DOHH2 (cell line): ENCODE results near the gene PPP4R3A.

Experiments
- H3F3A ChIP-seq: fragments of 200-600 bp; sonication (generic), shearing (Covaris generic); 2 replicates; pipeline ENCODE4 v1.6.0; 2016; ENCODE audit warnings: antibody characterized with exemption, mild to moderate bottlenecking; ENCODE audit not compliant: control insufficient read depth, insufficient read depth
- H3K27ac ChIP-seq: fragments of 200-600 bp; sonication (generic); 2 replicates; pipeline ENCODE4 v1.5.1; 2014; ENCODE audit warnings: low read depth, mild to moderate bottlenecking, low read length, moderate library complexity
- H3K27me3 ChIP-seq: fragments of 200-600 bp; sonication (generic); 2 replicates; pipeline ENCODE4 v1.6.1; 2014; ENCODE audit warnings: mild to moderate bottlenecking, low read length, mixed read lengths; ENCODE audit not compliant: control insufficient read depth
- H3K36me3 ChIP-seq: fragments of 200-600 bp; sonication (generic); 2 replicates; pipeline ENCODE4 v1.6.1; 2014; ENCODE audit warnings: mild to moderate bottlenecking, low read length, moderate library complexity, mixed read lengths; ENCODE audit not compliant: control insufficient read depth
- H3K4me1 ChIP-seq: fragments of 200-600 bp; sonication (generic); 2 replicates; pipeline ENCODE4 v1.6.1; 2014; ENCODE audit warnings: mild to moderate bottlenecking, low read length, mixed read lengths; ENCODE audit not compliant: control insufficient read depth
- H3K4me2 ChIP-seq: fragments of 200-600 bp; sonication (generic); 2 replicates; pipeline ENCODE4 v1.6.0; 2014; ENCODE audit warnings: mild to moderate bottlenecking, low read length, moderate library complexity
- H3K4me3 ChIP-seq: fragments of 200-600 bp; sonication (generic); 2 replicates; pipeline ENCODE4 v1.5.1; 2014; ENCODE audit warnings: mild to moderate bottlenecking, low read length, mixed read lengths
- H3K79me2 ChIP-seq: fragments of 200-600 bp; sonication (generic); 2 replicates; pipeline ENCODE4 v1.6.1; 2014; ENCODE audit warnings: mild to moderate bottlenecking, low read length, mixed read lengths; ENCODE audit not compliant: control insufficient read depth
- H3K9me2 ChIP-seq: fragments of 200-600 bp; sonication (generic); replicated peaks from 2 replicates; pipeline ENCODE4 v1.6.1; 2014; ENCODE audit warnings: mild to moderate bottlenecking, low read length, mixed read lengths; ENCODE audit not compliant: control insufficient read depth
- H3K9me3 ChIP-seq: fragments of 200-600 bp; sonication (generic); 2 replicates; pipeline ENCODE4 v1.6.1; 2014; ENCODE audit warnings: antibody characterized with exemption, low read length, mixed read lengths; ENCODE audit not compliant: control insufficient read depth, insufficient read depth
- H4K20me1 ChIP-seq: fragments of 200-600 bp; sonication (generic); 2 replicates; pipeline ENCODE4 v1.6.0; 2014; ENCODE audit warnings: low read depth, mild to moderate bottlenecking, antibody characterized with exemption, low read length, moderate library complexity; ENCODE audit not compliant: control insufficient read depth, insufficient read depth
- CTCF ChIP-seq: fragments of 200-600 bp; sonication (generic); IDR thresholded peaks from one replicate; pipeline ENCODE4 v1.5.1; 2014; ENCODE audit warnings: antibody characterized with exemption, mild to moderate bottlenecking, low read depth, low read length; ENCODE audit not compliant: poor library complexity, severe bottlenecking
- EZH2phosphoT487 ChIP-seq: fragments of 200-600 bp; sonication (generic); IDR thresholded peaks from 2 replicates; pipeline ENCODE4 v1.6.1; 2017; ENCODE audit warnings: borderline replicate concordance, mild to moderate bottlenecking, antibody characterized with exemption, low read length, moderate library complexity, mixed read lengths

Gene PPP4R3A

GRCh38 chr14:91418387-91419043, 91.6 kb downstream of the PPP4R3A start:
- H3K79me2 ChIP-seq, result peaks cover 39% of the 10 kb centered on the region
- peaks cover 12% of the 10 kb centered on the region; the same call in 1 of the 2 replicates for H4K20me1 ChIP-seq
- H3K27me3 ChIP-seq, result no peaks in the 10 kb centered on the region
- peaks cover 49% of the 10 kb centered on the region for H3K4me1 ChIP-seq
- no peaks in the 10 kb centered on the region for H3K9me3 ChIP-seq
- peaks cover 38% of the 10 kb centered on the region for H3K36me3 ChIP-seq
- H3F3A ChIP-seq, result peaks cover 24% of the 10 kb centered on the region
- H3K9me2 ChIP-seq, result no peaks in the 10 kb centered on the region
- H3K27ac ChIP-seq, result peak overlapping the region; percentile 82
- TF ChIP-seq EZH2phosphoT487 (no peak), CTCF (peak; percentile 99)
- H3K4me3 ChIP-seq, result peak overlapping the region; percentile 70
- peak overlapping the region; percentile 95 for H3K4me2 ChIP-seq

GRCh38 chr14:91417983-91418386, 92.1 kb downstream of the PPP4R3A start:
- TF ChIP-seq CTCF (no peak), EZH2phosphoT487 (no peak)
- Histone ChIP-seq H3K36me3 (peaks cover 43% of the 10 kb centered on the region), H3K9me2 (no peaks in the 10 kb centered on the region), H3K9me3 (no peaks in the 10 kb centered on the region), H3K79me2 (peaks cover 44% of the 10 kb centered on the region), H3K27ac (peak overlapping the region; percentile 82), H3F3A (peaks cover 24% of the 10 kb centered on the region), H3K4me3 (peak overlapping the region; percentile 70), H3K27me3 (no peaks in the 10 kb centered on the region), H3K4me2 (peak overlapping the region; percentile 95), H3K4me1 (peaks cover 54% of the 10 kb centered on the region), H4K20me1 (peaks cover 17% of the 10 kb centered on the region; the same call in 1 of the 2 replicates)

- Histone ChIP-seq H3K79me2 (peaks cover 50% of the 10 kb centered on the region), H3K27ac (peak within 1 kb of the TSS; percentile 96), H3K27me3 (no peaks in the 10 kb centered on the region), H3K4me2 (peak within 1 kb of the TSS; percentile 95), H3K9me2 (no peaks in the 10 kb centered on the region), H3K9me3 (no peaks in the 10 kb centered on the region), H4K20me1 (peaks cover 17% of the 10 kb centered on the region; the same call in 1 of the 2 replicates), H3K36me3 (peaks cover 49% of the 10 kb centered on the region), H3K4me3 (peak within 1 kb of the TSS; percentile 87), H3F3A (peaks cover 24% of the 10 kb centered on the region), H3K4me1 (peaks cover 54% of the 10 kb centered on the region)
- TF ChIP-seq CTCF (peak; percentile 31), EZH2phosphoT487 (no peak)
Observed at GRCh38 chr14:91417120-91417982, 92.8 kb downstream of the PPP4R3A start, which contains the start of gene CCDC88C. CCDC88C (minus strand) TSS chr14:91417820; CDS start chr14:91417690, 130 bp downstream.
